Astrocyte (in vitro differentiated cells and primary cell): ENCODE data around the gene NUP160.

ENCODE experiments used
- CTCF ChIP-seq: IDR thresholded peaks from 2 replicates; pipeline ENCODE4 v1.5.1; 2011; ENCODE audit warnings: low read depth, mild to moderate bottlenecking, inconsistent platforms, low read length, moderate library complexity; ENCODE audit not compliant: insufficient read depth
- EZH2 ChIP-seq: IDR thresholded peaks from 2 replicates; pipeline ENCODE4 v1.6.1; 2012; ENCODE audit warnings: mild to moderate bottlenecking, low read length, inconsistent platforms; ENCODE audit not compliant: insufficient read depth

GRCh38 chr11:47800759-47801158, 47.4 kb downstream of the NUP160 start:
- TF ChIP-seq CTCF (no peak), EZH2 (no peak)
